IMR-90 (cell line): ENCODE measurements around the gene DOCK7. TPM values are rescaled to one million over a fixed set of nuclear protein-coding genes. Genes with fewer than 3 reads are reported as not detected.

ENCODE experiments used
- ATAC-seq: fragments of 200-7000 bp; cut with Tn5 transposase; 2 replicates; pipeline ENCODE4 v1.9.1; 2020; ENCODE audit warnings: low read depth, mild to moderate bottlenecking, moderate library complexity
- BruUV-seq: library from RNA; stranded (reverse); fragments of 400-500 nt; replicated peaks from 2 replicates; lab custom pipeline; 2021; lab: Mats Ljungman, UMichigan
- CTCF ChIA-PET: fragments of 300-600 bp; formaldehyde crosslinking; extraction: SDS; loops from one replicate; lab custom pipeline; 2021; ENCODE audit warnings: antibody characterized with exemption; lab: Yijun Ruan, JAX
- POLR2A ChIA-PET: fragments of 300-600 bp; sonication (Branson Sonifier 250); formaldehyde crosslinking; loops from one replicate; lab custom pipeline; 2022; ENCODE audit warnings: antibody characterized with exemption; ENCODE audit not compliant: unreplicated experiment; lab: Charles Lee
- DNase-seq: peaks from one replicate; pipeline ENCODE4 v3.0.0; 2013
- H2AFZ ChIP-seq: replicated peaks from 2 replicates; pipeline ENCODE3; 2013; ENCODE audit warnings: low read length, mild to moderate bottlenecking; ENCODE audit not compliant: poor library complexity
- H2AK5ac ChIP-seq: 2 replicates; pipeline ENCODE4 v1.6.1; 2013; ENCODE audit warnings: low read depth, low read length, inconsistent platforms
- H2AK9ac ChIP-seq: replicated peaks from 2 replicates; pipeline ENCODE3; 2013; ENCODE audit warnings: mild to moderate bottlenecking, low read depth, low read length, moderate library complexity; ENCODE audit not compliant: poor library complexity
- H2BK120ac ChIP-seq: 2 replicates; pipeline ENCODE4 v1.6.1; 2013; ENCODE audit warnings: low read depth, low read length, inconsistent platforms
- H2BK15ac ChIP-seq: 3 replicates; pipeline ENCODE4 v1.6.1; 2013; ENCODE audit warnings: low read depth, low read length, inconsistent platforms
- H2BK20ac ChIP-seq: 2 replicates; pipeline ENCODE4 v1.6.1; 2013; ENCODE audit warnings: low read depth, mild to moderate bottlenecking, inconsistent platforms, low read length, moderate library complexity
- H2BK5ac ChIP-seq: 2 replicates; pipeline ENCODE4 v1.6.1; 2013; ENCODE audit warnings: mild to moderate bottlenecking, low read depth, low read length, inconsistent platforms; ENCODE audit not compliant: poor library complexity, severe bottlenecking
- H3K14ac ChIP-seq: replicated peaks from 2 replicates; pipeline ENCODE4 v1.6.1; 2013; ENCODE audit warnings: low read depth, low read length, inconsistent platforms
- H3K18ac ChIP-seq: 2 replicates; pipeline ENCODE4 v1.6.1; 2013; ENCODE audit warnings: low read depth, low read length, control low read depth
- H3K23ac ChIP-seq: 2 replicates; pipeline ENCODE4 v1.6.1; 2013; ENCODE audit warnings: low read depth, low read length, inconsistent platforms
- H3K27ac ChIP-seq: 2 replicates; pipeline ENCODE4 v1.5.1; 2013; ENCODE audit warnings: mild to moderate bottlenecking, control low read depth, low read length; ENCODE audit not compliant: insufficient read depth
- H3K27me3 ChIP-seq: 2 replicates; pipeline ENCODE4 v1.6.1; 2013; ENCODE audit warnings: low read length; ENCODE audit not compliant: control insufficient read depth, insufficient read depth
- H3K36me3 ChIP-seq: 2 replicates; pipeline ENCODE4 v1.6.1; 2013; ENCODE audit warnings: low read length, mixed read lengths; ENCODE audit not compliant: control insufficient read depth, insufficient read depth
- H3K4ac ChIP-seq: 2 replicates; pipeline ENCODE4 v1.6.1; 2013; ENCODE audit warnings: low read depth, low read length, inconsistent platforms
- H3K4me1 ChIP-seq: 2 replicates; pipeline ENCODE4 v1.6.1; 2013; ENCODE audit warnings: low read length, mixed read lengths; ENCODE audit not compliant: control insufficient read depth, insufficient read depth
- H3K4me2 ChIP-seq: 2 replicates; pipeline ENCODE4 v1.6.1; 2013; ENCODE audit warnings: low read depth, mild to moderate bottlenecking, control low read depth, low read length, moderate library complexity
- H3K4me3 ChIP-seq: 2 replicates; pipeline ENCODE4 v1.5.1; 2013; ENCODE audit warnings: low read depth, mild to moderate bottlenecking, control low read depth, low read length, moderate library complexity; ENCODE audit not compliant: insufficient read depth
- H3K56ac ChIP-seq: 2 replicates; pipeline ENCODE4 v1.6.1; 2013; ENCODE audit warnings: low read length, inconsistent platforms; ENCODE audit not compliant: insufficient read depth; ENCODE audit errors: extremely low read depth
- H3K79me1 ChIP-seq, 2 experiments: 2 replicates each; pipeline ENCODE4 v1.6.1; 2013; ENCODE audit warnings: low read length in 2 of 2, inconsistent platforms in 1 of 2, low read depth in 1 of 2
- H3K9ac ChIP-seq: 2 replicates; pipeline ENCODE4 v1.6.1; 2013; ENCODE audit warnings: low read depth, low read length, control low read depth
- H3K9me1 ChIP-seq: 2 replicates; pipeline ENCODE4 v1.6.1; 2013; ENCODE audit warnings: low read length, inconsistent platforms; ENCODE audit not compliant: insufficient read depth
- H3K9me3 ChIP-seq: 2 replicates; pipeline ENCODE4 v1.6.1; 2013; ENCODE audit warnings: low read length; ENCODE audit not compliant: control insufficient read depth, insufficient read depth
- H4K20me1 ChIP-seq: 2 replicates; pipeline ENCODE4 v1.6.1; 2013; ENCODE audit warnings: low read length, inconsistent platforms; ENCODE audit not compliant: insufficient read depth
- H4K5ac ChIP-seq: 2 replicates; pipeline ENCODE4 v1.6.1; 2013; ENCODE audit warnings: mild to moderate bottlenecking, low read depth, low read length, control low read depth
- H4K8ac ChIP-seq, 2 experiments: 2 replicates each; pipeline ENCODE4 v1.6.1; 2013; ENCODE audit warnings: low read depth in 2 of 2, low read length in 2 of 2, control low read depth in 1 of 2, inconsistent platforms in 1 of 2
- H4K91ac ChIP-seq: 2 replicates; pipeline ENCODE4 v1.6.1; 2013; ENCODE audit warnings: low read depth, low read length, inconsistent platforms; ENCODE audit not compliant: insufficient read depth
- MAZ ChIP-seq: IDR thresholded peaks from 2 replicates; pipeline ENCODE4 v1.6.1; 2012; ENCODE audit warnings: low read depth, mild to moderate bottlenecking, low read length, improper control_type of control experiment, moderate library complexity, borderline replicate concordance
- MXI1 ChIP-seq: IDR thresholded peaks from 2 replicates; pipeline ENCODE4 v1.6.1; 2012; ENCODE audit warnings: low read depth, mild to moderate bottlenecking, low read length, moderate library complexity, borderline replicate concordance
- RCOR1 ChIP-seq: IDR thresholded peaks from 2 replicates; pipeline ENCODE4 v1.6.1; 2012; ENCODE audit warnings: mild to moderate bottlenecking, low read length, improper control_type of control experiment; ENCODE audit not compliant: insufficient replicate concordance
- WGBS, 2 experiments: methylation state at CpG; one replicate each; pipeline versions ENCODE4 v1.1.5 to v1.1.7; 2013; ENCODE audit warnings: missing lambda C conversion rate in 2 of 2; ENCODE audit not compliant: insufficient read length in 1 of 2; ENCODE audit errors: extremely low coverage in 2 of 2; 5-methylcytosine and 5-hydroxymethylcytosine counted together
- dilution Hi-C: fragments of 300-500 bp; cut with HindIII; formaldehyde crosslinking; loops from one replicate; pipeline ENCODE4 v1.14.3; 2018; ENCODE audit warnings: low sequenced_read_pairs; ENCODE audit not compliant: unreplicated experiment
- in situ Hi-C: fragments of 300-500 bp; cut with MboI; formaldehyde crosslinking; loops from 3 replicates; pipeline ENCODE4 v1.14.3; 2019; ENCODE audit warnings: low sequenced_read_pairs, inconsistent platforms, mixed read lengths
- intact Hi-C: fragments of 100-400 bp; cut with micrococcal nuclease; formaldehyde crosslinking; loops from 2 replicates; pipeline ENCODE4 v1.10.0; 2022
- polyA plus RNA-seq, 3 experiments: library from polyadenylated mRNA; depleted of rRNA; stranded (reverse); fragments of >200 nt; gene quantifications; 2 replicates each; pipeline ENCODE4 v1.2.3, GENCODE V29; 2012; ENCODE audit warnings: low replicate concordance in 1 of 3
- total RNA-seq: library from RNA; depleted of rRNA; stranded (reverse); fragments of >200 nt; gene quantifications from 2 replicates; pipeline ENCODE4 v1.2.3, GENCODE V29; 2012
- TF ChIP-seq, protein P1 (sequence below): fragments of 150-350 bp; IDR thresholded peaks from 2 replicates; pipeline ENCODE4 v1.6.1; 2016; ENCODE audit warnings: low read depth, mild to moderate bottlenecking, low read length, moderate library complexity, borderline replicate concordance

DOCK7 gene
- total and polyA plus RNA-seq, 2 of the 4 experiments (the other 2 are of a cell fraction) = 38.0 to 97.7 TPM

DNA sequence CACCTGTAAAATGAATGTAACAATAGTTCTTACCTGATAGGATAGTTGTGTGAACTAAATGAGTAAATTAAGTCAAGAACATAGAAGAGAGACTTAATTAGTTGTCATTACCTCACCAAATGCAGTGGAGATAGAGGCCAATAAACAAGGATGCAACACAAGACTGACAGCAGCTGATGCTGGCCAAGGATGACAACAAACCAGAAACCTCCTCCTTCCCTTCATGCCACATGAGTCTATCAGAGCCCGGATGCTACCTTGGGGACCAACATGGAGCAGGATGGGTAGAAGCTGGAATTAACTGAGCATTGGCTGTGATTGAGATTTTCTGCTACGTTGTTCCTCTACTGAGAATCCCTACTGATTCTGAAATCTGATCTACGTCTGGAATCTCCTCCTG is 281.6 kb downstream of the DOCK7 start:
- H3K23ac ChIP-seq = no peak overlapping the region
- no peak overlapping the region for H2AK5ac ChIP-seq
- H3K27ac ChIP-seq = no peak overlapping the region
- ChIA-PET CTCF (no interaction called here), POLR2A (no interaction called here)
- no TSS peak for BruUV-seq
- DNase-seq (no peak), ATAC-seq (no peak)
- no peak overlapping the region for H3K14ac ChIP-seq
- no peak overlapping the region for H4K5ac ChIP-seq
- intact Hi-C loops = no loop called here
- H2BK120ac ChIP-seq = no peak overlapping the region
- H4K8ac ChIP-seq = no peak overlapping the region
- no peaks in the 10 kb centered on the region for H3K9me3 ChIP-seq
- H3K4me2 ChIP-seq = no peak overlapping the region
- no peak overlapping the region for H3K4ac ChIP-seq
- no peak overlapping the region for H4K91ac ChIP-seq
- no peak for TF ChIP-seq MAZ
- no peak for TF ChIP-seq MXI1
- TF ChIP-seq, protein P1, sequence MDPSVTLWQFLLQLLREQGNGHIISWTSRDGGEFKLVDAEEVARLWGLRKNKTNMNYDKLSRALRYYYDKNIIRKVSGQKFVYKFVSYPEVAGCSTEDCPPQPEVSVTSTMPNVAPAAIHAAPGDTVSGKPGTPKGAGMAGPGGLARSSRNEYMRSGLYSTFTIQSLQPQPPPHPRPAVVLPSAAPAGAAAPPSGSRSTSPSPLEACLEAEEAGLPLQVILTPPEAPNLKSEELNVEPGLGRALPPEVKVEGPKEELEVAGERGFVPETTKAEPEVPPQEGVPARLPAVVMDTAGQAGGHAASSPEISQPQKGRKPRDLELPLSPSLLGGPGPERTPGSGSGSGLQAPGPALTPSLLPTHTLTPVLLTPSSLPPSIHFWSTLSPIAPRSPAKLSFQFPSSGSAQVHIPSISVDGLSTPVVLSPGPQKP = no peak
- TF ChIP-seq RCOR1 = no peak
- WGBS, 2 experiments = no CpG with 5 or more reads among the region's 3 CpGs
- no peak overlapping the region for H3K9ac ChIP-seq
- no peak overlapping the region for H2BK15ac ChIP-seq
- in situ Hi-C loops = loop anchor here (5.0 kb wide), 1 partner anchor 229 kb away; no protein-coding TSS in a partner anchor
- H2AK9ac ChIP-seq = no peak overlapping the region
- H3K56ac ChIP-seq = no peak overlapping the region
- H3K9me1 ChIP-seq = no peaks in the 10 kb centered on the region
- H3K18ac ChIP-seq = no peak overlapping the region
- H3K4me3 ChIP-seq = no peak overlapping the region
- H3K4me1 ChIP-seq = no peaks in the 10 kb centered on the region
- peaks cover 4% of the 10 kb centered on the region for H3K27me3 ChIP-seq
- H2AFZ ChIP-seq = no peak overlapping the region
- dilution Hi-C loops = no loop called here
- H3K79me1 ChIP-seq = no peaks in the 10 kb centered on the region
- no peaks in the 10 kb centered on the region for H3K36me3 ChIP-seq
- H2BK5ac ChIP-seq = no peak overlapping the region
- H2BK20ac ChIP-seq = no peak overlapping the region
- H4K20me1 ChIP-seq = no peaks in the 10 kb centered on the region
